ENCODE results near the gene TULP4. TPM values are rescaled to one million over a fixed set of nuclear protein-coding genes. Genes with fewer than 3 reads are reported as not detected.
"Not testable (repeated sequence)": the region's sequence is repeated elsewhere in the genome, so short reads cannot be mapped to it uniquely, and the experiment has no call there.

TULP4 gene
- total RNA-seq, 1 experiment from 2014 or later: 210 TPM

GRCh38 chr6:158465747-158466146 lies 153.5 kb downstream of the TULP4 start:
- Histone ChIP-seq H3K4me1 (peaks cover 3% of the 10 kb centered on the region), H3K9me3 (replicated peaks) (no peaks in the 10 kb centered on the region), H3K27me3 (no peaks in the 10 kb centered on the region), H3K36me3 (peaks cover 77% of the 10 kb centered on the region), H3K27ac (no peak overlapping the region), H3K4me3 (no peak overlapping the region)
- DNase-seq: no peak

DNA sequence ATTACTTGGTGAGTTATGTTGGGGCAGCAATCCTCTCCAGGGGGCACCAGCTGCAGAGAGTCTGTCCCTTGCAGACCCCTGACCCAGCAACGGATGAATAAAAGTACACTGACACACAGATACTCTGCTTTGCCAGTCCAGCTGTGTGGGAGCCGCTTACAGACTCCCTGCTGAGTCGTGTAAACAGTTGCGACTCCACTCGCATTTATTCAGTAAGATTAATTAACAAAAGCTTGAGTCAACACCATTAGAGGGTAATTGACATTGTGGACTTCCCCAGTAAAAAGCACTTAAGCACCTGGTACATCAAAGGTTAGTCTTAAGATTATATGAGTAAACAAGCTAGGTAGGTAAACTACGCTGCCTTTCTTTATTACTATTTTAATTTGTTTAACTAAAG lies 155.7 kb downstream of the TULP4 start:
- H3K36me3 ChIP-seq: peaks cover 63% of the 10 kb centered on the region
- DNase-seq: no peak
- H3K27me3 ChIP-seq: no peaks in the 10 kb centered on the region
- no peak overlapping the region for H3K4me3 ChIP-seq
- H3K9me3 ChIP-seq (replicated peaks): no peaks in the 10 kb centered on the region
- H3K4me1 ChIP-seq: no peaks in the 10 kb centered on the region; the same call in 1 of the 2 replicates
- H3K27ac ChIP-seq: no peak overlapping the region

GRCh38 chr6:158468666-158469065 lies 156.4 kb downstream of the TULP4 start:
- no peak overlapping the region for H3K27ac ChIP-seq
- H3K36me3 ChIP-seq: peaks cover 59% of the 10 kb centered on the region
- no peak for DNase-seq
- H3K9me3 ChIP-seq (replicated peaks): no peaks in the 10 kb centered on the region
- H3K27me3 ChIP-seq: no peaks in the 10 kb centered on the region
- H3K4me1 ChIP-seq: no peaks in the 10 kb centered on the region; the same call in 1 of the 2 replicates
- H3K4me3 ChIP-seq: no peak overlapping the region

DNA sequence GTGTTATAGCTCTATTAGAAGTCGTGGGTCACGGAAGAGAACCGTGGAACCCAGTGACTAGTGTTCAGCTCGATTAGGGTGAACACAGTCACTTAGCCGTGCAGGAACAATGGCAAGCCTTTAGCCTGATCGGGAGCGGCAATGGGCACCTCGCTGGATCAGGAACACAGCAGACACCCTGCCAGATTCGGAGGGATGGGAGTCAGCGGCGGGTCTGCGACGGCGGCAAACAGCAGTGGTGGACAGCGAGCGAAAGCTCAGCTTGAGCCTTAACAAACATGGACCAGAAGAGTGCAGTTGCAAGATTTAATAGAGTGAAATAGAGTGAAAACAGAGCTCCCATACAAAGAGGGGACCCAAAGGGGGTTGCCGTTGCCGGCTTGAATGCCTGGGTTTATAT lies 157.8 kb downstream of the TULP4 start:
- not testable (repeated sequence) for H3K9me3 ChIP-seq (replicated peaks); H3K4me3 ChIP-seq; H3K27ac ChIP-seq; H3K27me3 ChIP-seq; DNase-seq
- Histone ChIP-seq H3K4me1 (peaks cover 12% of the 10 kb centered on the region), H3K36me3 (peaks cover 48% of the 10 kb centered on the region)

- H3K36me3 ChIP-seq: peaks cover 35% of the 10 kb centered on the region
- no peak overlapping the region for H3K4me3 ChIP-seq
- no peaks in the 10 kb centered on the region for H3K27me3 ChIP-seq
- DNase-seq: no peak
- H3K27ac ChIP-seq: no peak overlapping the region
- H3K9me3 ChIP-seq (replicated peaks): no peaks in the 10 kb centered on the region
- H3K4me1 ChIP-seq: peaks cover 22% of the 10 kb centered on the region
Observed at GRCh38 chr6:158471339-158471738, 159.1 kb downstream of the TULP4 start.

DNA sequence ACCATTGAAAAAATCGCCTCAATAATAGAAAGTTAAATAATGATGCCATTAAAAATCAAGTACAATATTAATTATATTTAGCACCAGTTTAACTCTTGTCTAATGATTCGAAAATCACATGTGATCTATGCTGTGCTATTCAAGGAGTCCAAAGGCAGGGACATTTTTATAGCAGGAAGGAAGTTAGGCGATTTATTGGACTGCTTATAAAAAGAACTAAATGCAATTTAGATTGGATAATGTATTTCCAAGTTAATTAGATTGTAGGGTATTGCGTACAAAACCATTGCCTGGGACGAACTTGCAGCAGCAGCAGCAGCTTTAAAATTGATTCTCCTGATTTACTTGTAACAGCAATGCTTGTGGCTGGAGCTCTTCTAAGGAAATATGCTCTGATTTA lies 160.2 kb downstream of the TULP4 start:
- DNase-seq: no peak
- Histone ChIP-seq H3K27ac (no peak overlapping the region), H3K4me1 (peaks cover 24% of the 10 kb centered on the region), H3K36me3 (peaks cover 40% of the 10 kb centered on the region), H3K4me3 (no peak overlapping the region), H3K27me3 (no peaks in the 10 kb centered on the region), H3K9me3 (replicated peaks) (no peaks in the 10 kb centered on the region)

DNA sequence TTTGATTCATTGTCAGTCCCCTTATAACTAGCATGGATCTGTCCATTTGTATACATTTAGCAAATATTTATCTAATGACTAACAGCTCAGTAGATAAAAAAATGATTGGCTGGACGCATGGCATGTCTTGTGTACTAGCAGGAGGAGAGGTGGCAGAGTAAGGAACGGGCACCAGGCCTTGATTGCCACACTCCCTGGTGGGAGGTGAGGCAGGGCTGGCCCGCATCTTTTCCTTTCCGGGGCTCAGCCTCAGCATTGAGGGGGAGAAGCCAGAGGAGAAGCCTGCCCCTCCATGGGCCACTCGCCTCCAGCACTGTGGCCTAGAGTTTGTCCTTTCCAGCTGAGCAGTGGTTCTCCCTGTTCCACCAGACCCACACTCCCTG lies 162.7 kb downstream of the TULP4 start:
- H3K27ac ChIP-seq: peak overlapping the region; percentile 89
- H3K9me3 ChIP-seq (replicated peaks): no peaks in the 10 kb centered on the region
- peaks cover 42% of the 10 kb centered on the region for H3K36me3 ChIP-seq
- H3K27me3 ChIP-seq: no peaks in the 10 kb centered on the region
- H3K4me3 ChIP-seq: peak overlapping the region; percentile 24
- H3K4me1 ChIP-seq: peaks cover 24% of the 10 kb centered on the region
- peak in 1 of 2 experiments; percentile 56 for DNase-seq

DNA sequence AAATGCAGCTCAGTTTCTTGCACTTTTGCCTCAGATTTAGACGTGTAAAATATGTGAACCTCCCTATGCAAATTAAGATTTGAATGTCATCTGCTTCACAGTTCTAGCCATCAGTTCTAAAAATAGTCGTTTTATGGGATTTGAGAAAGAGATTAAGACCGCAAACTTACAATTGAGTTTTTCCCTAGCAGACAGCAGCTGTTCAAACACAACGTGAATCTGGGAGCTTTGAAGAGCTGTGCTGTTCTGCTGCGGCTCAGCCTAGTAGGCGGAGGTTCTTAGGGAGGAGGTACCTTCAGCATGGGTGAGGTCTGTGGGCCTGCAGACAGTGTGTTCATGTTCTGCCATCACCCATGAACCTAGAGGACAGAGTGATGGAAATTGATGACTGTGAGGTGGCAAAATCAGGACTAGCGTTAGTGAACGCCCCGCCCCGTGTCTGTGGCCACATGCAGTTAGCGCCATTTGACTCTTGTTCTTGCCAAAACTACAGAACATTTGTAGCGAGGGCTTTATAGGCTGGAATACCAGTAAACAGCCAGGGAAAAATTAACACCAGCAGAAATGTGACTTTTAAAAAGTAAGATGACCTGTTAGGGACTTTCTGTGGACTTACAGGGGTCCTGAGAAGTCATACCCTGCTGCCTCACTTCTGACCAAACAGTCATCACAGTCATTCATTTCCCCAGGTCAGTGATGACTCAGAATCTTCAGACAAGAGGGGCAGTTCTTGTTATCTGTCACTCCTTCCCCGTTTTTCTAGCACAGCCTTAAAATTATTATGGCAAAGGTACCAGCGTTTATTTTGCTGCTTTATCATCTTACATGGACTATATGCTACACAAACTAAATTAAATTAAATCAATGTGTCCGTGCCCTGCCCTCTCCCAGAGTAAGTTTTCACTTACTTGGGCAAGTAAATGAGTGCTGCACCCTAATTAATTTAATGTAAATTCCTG lies 163.4 kb downstream of the TULP4 start:
- H3K36me3 ChIP-seq: peaks cover 43% of the 10 kb centered on the region
- H3K4me3 ChIP-seq: peak overlapping the region; percentile 24
- peak overlapping the region; percentile 89 for H3K27ac ChIP-seq
- peak; percentile 90 to 95 for DNase-seq
- no peaks in the 10 kb centered on the region for H3K9me3 ChIP-seq (replicated peaks)
- H3K4me1 ChIP-seq: peaks cover 24% of the 10 kb centered on the region
- H3K27me3 ChIP-seq: no peaks in the 10 kb centered on the region

DNA sequence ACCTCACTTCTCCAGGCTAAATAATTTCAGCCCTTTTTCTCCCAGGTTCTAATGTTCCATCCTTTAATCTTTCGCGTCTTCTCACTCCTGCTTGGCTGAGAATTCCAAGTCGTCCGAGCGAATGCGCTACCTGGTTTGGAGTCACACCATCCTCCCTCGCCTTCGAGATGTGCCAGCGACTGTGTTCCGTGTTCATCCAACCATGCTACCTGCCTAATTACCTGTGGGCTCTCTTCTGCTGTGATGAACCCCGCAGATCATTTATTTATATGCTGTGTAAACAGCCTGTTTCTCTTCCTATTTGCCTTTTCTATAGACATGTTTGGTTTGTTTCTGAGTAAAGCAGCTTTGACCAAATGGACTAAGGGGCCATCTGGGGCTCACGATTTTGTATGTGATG lies 164.1 kb downstream of the TULP4 start:
- H3K4me3 ChIP-seq: no peak overlapping the region
- peaks cover 46% of the 10 kb centered on the region for H3K36me3 ChIP-seq
- DNase-seq: no peak
- peaks cover 24% of the 10 kb centered on the region for H3K4me1 ChIP-seq
- no peaks in the 10 kb centered on the region for H3K27me3 ChIP-seq
- H3K27ac ChIP-seq: peak overlapping the region; percentile 89; the same call in 1 of the 2 replicates
- no peaks in the 10 kb centered on the region for H3K9me3 ChIP-seq (replicated peaks)

DNA sequence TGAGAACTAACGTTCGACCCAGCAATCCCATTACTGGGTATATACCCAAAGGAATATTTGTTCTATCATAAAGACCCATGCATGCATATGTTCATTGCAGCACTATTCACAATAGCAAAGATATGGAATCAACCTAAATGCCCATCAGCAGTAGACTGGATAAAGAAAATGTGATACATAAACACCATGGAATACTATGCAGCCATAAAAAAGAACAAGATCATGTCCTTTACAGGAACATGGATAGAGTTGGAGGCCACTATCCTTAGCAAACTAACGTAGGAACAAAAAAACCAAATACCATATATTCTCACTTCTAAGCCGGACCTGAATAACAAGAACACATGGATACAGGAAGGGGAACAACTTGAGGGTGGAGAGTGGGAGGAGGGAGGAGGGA lies 165.5 kb downstream of the TULP4 start:
- Histone ChIP-seq H3K4me1 (peaks cover 24% of the 10 kb centered on the region), H3K36me3 (peaks cover 46% of the 10 kb centered on the region)
- not testable (repeated sequence) for H3K27me3 ChIP-seq; H3K4me3 ChIP-seq; DNase-seq; H3K9me3 ChIP-seq (replicated peaks); H3K27ac ChIP-seq

DNA sequence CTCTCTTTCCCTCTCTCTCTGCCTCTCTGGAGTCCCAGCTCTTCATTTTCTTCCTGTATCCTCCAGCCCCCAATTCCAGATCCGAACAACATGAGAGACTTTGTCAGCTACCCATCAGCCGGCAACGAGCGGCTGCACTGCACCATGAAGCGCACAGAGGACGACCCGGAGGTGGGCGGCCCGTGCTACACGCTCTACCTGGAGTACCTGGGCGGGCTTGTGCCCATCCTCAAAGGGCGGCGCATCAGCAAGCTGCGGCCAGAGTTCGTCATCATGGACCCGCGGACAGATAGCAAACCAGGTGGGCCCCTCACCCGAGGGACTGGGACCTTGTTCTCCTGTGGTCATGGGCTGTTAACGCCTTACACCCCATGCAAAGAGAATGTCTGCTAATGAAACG lies 168.7 kb downstream of the TULP4 start:
- peaks cover 5% of the 10 kb centered on the region for H3K4me1 ChIP-seq
- no peaks in the 10 kb centered on the region for H3K27me3 ChIP-seq
- peaks cover 57% of the 10 kb centered on the region for H3K36me3 ChIP-seq
- no peak overlapping the region for H3K27ac ChIP-seq
- no peak overlapping the region for H3K4me3 ChIP-seq
- DNase-seq: no peak
- no peaks in the 10 kb centered on the region for H3K9me3 ChIP-seq (replicated peaks)

GRCh38 chr6:158481690-158482473 lies 169.6 kb downstream of the TULP4 start:
- Histone ChIP-seq H3K9me3 (replicated peaks) (no peaks in the 10 kb centered on the region), H3K4me3 (no peak overlapping the region), H3K4me1 (no peaks in the 10 kb centered on the region; the same call in 1 of the 2 replicates), H3K27ac (no peak overlapping the region), H3K36me3 (peaks cover 57% of the 10 kb centered on the region), H3K27me3 (no peaks in the 10 kb centered on the region)
- no peak for DNase-seq

GRCh38 chr6:158485431-158485830 lies 173.2 kb downstream of the TULP4 start:
- Histone ChIP-seq H3K9me3 (replicated peaks) (no peaks in the 10 kb centered on the region), H3K4me3 (no peak overlapping the region), H3K27me3 (no peaks in the 10 kb centered on the region), H3K36me3 (peaks cover 42% of the 10 kb centered on the region), H3K27ac (no peak overlapping the region), H3K4me1 (0 out of 2 replicates have a peak, but pooled peaks cover 4% of the 10 kb centered on the region)
- DNase-seq: no peak

DNA sequence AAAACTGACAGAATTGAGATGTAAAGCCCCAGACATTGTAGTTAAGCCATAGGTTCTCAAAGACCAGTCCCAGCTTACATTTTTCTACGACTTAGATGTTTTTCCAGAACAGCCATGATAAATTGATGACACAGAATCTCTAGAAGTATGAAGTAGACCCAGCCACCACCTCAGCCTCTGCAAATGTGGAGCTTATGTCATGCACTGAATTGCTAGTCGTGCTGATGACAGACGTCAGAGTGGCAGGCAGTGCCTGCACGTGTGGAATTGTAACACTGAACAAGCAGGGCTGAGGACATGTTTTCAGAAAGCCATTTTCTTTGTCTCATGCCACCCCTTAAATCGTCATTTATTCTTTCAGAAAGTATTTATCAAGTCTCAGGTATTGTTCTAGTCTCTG lies 175.2 kb downstream of the TULP4 start:
- no peak for DNase-seq
- H3K36me3 ChIP-seq: peaks cover 37% of the 10 kb centered on the region
- no peaks in the 10 kb centered on the region for H3K27me3 ChIP-seq
- H3K9me3 ChIP-seq (replicated peaks): no peaks in the 10 kb centered on the region
- no peak overlapping the region for H3K4me3 ChIP-seq
- no peak overlapping the region for H3K27ac ChIP-seq
- 0 out of 2 replicates have a peak, but pooled peaks cover 4% of the 10 kb centered on the region for H3K4me1 ChIP-seq

DNA sequence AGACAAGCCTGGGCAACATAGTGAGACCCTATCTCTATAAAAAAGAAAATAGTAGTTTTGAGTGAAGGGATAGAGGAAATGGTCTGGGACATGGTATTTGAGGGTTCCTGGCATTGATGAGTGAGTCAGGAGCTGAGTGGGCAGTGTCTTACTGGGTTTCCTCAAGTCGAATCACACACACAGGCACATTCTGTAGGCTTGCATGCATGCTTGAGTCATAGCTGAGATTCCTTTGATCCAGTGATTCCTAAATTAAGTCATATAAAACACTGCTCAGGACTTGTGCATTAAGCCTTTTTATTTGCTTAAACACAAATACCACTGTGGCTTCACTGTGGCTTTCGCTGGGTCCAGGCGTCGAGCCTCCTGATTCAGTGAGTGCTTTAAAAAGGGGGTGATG lies 175.8 kb downstream of the TULP4 start:
- no peak overlapping the region for H3K27ac ChIP-seq
- H3K4me1 ChIP-seq: 0 out of 2 replicates have a peak, but pooled peaks cover 4% of the 10 kb centered on the region
- DNase-seq: no peak
- H3K36me3 ChIP-seq: peaks cover 35% of the 10 kb centered on the region
- H3K9me3 ChIP-seq (replicated peaks): no peaks in the 10 kb centered on the region
- H3K27me3 ChIP-seq: no peaks in the 10 kb centered on the region
- H3K4me3 ChIP-seq: no peak overlapping the region
